D721Med (cell line): Measurements from ENCODE around the gene GTPBP6.

ENCODE experiments used
- DNase-seq: peaks from one replicate; pipeline ENCODE4 v3.0.0; 2011; ENCODE audit warnings: low spot score; ENCODE audit not compliant: insufficient read length
- FAIRE-seq: peaks from 2 replicates; lab custom pipeline; 2011; peaks lifted over from hg19 to GRCh38; lab: Jason Lieb, UNC
- CTCF ChIP-seq: IDR thresholded peaks from 2 replicates; pipeline ENCODE4 v1.5.1; 2012; ENCODE audit warnings: mild to moderate bottlenecking, control low read depth; ENCODE audit not compliant: insufficient read depth; ENCODE audit errors: missing control alignments

Gene GTPBP6

GRCh38 chrX:345020-345925 is 26.7 kb upstream of the GTPBP6 start:
- FAIRE-seq: no peak
- TF ChIP-seq CTCF: no peak
- no peak for DNase-seq

GRCh38 chrX:344371-344901 is 25.8 kb upstream of the GTPBP6 start:
- no peak for FAIRE-seq
- no peak for TF ChIP-seq CTCF
- DNase-seq: no peak

- FAIRE-seq (no peak), DNase-seq (no peak)
These were observed 23.0 kb upstream of the GTPBP6 start for GRCh38 chrX:341541-342101.

GRCh38 chrX:340641-341423 is 22.2 kb upstream of the GTPBP6 start:
- FAIRE-seq (no peak), DNase-seq (no peak)
- no peak for TF ChIP-seq CTCF

More at GRCh38 chrX:341541-342101, 23.0 kb upstream of the GTPBP6 start:
- no peak for TF ChIP-seq CTCF

- TF ChIP-seq CTCF: no peak
- FAIRE-seq (no peak), DNase-seq (no peak)
These were observed 21.5 kb upstream of the GTPBP6 start for GRCh38 chrX:340121-340520.

- FAIRE-seq (no peak), DNase-seq (no peak)
- TF ChIP-seq CTCF: no peak
These were observed 20.3 kb upstream of the GTPBP6 start for GRCh38 chrX:338836-339400.
